HG03196 (cell line): ENCODE data around the gene SPEM3.
A peak's percentile ranks its signal among the peaks of the same experiment; 100 is the strongest.

ENCODE experiments used
- ATAC-seq: cut with Tn5 transposase; IDR thresholded peaks from one replicate; pipeline ENCODE4 v1.9.1; 2021; ENCODE audit not compliant: unreplicated experiment

Gene SPEM3

DNA sequence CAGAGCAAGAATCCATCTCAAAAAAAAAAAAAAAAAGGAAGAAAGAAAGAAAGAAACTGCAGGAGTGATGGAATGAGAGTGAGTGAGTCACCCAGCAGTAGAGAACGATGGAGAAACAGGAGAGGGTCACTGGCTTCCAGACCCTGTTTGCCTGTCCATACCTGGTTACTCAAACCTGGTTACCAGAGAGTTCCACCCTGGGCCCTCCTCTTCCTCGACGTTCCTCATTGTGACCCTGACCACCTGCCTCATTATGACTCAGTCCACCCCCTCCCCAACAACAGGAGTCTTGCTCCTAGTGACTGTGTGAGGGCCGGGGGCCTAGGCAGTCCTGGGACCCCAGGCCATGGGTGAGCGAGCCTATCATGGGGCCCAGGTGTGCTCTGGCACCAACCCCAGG is at the start of gene SPEM3:
Gene SPEM3 (plus strand): TSS at position 301 of the 400 bp plus-strand sequence. CDS start 46 bp downstream, at position 347.
- ATAC-seq = no peak

DNA sequence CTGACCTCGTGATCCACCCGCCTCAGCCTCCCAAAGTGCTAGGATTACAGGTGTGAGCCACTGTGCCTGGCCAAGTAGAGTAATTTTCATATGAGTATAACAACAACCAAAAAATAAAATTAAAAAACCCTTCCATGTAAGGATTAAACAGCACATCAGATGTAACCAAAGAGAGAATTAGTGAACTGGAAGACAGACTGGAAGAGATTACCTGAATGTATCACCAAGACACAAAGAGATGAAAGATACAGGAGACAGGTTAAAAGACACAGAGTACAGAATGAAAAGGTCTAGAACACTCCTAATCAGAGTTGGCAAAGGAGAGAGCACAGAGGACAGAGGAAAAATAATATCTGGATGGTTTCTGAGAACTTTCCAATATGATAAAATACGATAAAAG is 49.5 kb upstream of the SPEM3 start:
- no peak for ATAC-seq

DNA sequence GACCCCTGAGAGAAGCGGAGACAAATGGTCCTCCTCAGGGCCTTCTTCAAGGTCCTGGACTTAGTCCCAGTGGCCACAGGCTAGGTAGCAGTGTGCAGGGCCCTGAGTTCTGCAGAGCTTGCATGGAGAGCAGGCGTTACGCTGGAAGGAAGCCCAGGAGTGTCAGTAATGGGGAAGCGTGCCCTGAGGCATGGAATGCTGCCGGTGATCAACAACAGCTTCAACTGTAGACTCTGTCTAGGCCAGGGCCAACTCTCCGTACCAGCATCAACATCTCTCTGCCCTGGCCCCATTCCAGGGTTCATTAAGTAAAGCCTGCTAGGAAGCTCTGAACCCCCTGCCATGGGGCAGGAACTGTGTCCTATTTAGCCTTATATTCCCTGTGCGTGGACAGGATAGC is 48.3 kb upstream of the SPEM3 start:
- no peak for ATAC-seq

DNA sequence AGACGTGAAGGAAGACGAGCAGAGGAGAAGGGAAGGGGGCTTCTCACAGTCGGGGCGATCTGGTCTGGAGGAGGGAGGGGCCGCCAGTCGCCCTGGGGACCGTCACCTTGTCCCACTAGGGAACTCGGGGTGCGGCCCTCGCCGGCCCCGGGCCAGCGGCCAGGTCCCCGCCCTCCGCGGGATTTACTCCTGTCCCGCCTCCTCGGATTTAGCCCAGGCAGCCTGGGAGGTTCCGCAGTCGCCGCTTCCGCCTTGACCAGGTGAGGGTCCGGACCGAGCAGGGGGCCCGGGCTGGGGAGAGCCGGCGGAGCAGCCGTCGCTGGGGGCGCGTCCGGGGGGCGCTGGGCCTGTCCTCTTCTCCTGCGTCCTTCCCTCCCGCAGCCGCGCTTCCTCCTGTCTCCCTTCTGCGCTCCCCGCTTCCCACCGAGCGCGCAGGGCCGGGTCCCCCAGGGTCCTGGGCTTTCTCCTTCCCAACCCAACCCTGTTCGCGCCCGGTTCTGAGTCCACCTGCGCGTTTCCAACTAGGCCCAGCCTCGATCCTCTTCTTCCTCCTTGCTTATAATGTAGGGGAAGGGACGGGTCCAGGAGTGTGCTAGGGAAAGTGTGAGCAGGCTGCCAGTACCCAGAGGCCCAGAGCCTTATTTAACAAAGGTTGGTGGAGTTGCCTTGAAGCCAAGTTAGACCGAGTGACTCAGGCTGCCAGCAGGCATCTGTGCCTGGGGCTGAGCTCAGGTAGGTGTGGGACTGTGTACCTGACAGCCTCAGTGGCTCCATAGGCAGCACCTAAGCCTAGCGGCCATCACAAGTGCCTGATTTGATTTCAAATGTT is 47.6 kb upstream of the SPEM3 start, which contains the start of gene TNK1:
Gene TNK1 (plus strand): TSS at position 235 of the 829 bp plus-strand sequence. CDS start 1,838 bp downstream, outside the sequence.
- ATAC-seq = no peak

DNA sequence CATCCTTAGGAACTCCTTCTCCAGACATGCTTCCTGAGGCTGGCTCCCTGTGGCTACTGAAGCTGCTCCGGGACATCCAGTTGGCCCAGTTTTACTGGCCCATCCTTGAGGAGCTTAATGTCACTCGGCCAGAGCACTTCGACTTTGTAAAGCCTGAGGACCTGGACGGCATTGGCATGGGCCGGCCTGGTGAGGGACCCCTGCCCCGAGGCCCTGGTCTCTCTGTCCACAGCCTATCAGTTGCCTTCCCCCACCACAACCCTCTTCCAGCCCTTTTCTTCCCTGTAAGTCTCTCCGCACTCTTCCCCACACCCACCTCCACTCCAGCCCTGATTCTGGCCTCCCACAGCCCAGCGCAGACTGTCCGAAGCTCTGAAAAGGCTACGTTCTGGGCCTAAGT is 45.8 kb upstream of the SPEM3 start:
- ATAC-seq = no peak

DNA sequence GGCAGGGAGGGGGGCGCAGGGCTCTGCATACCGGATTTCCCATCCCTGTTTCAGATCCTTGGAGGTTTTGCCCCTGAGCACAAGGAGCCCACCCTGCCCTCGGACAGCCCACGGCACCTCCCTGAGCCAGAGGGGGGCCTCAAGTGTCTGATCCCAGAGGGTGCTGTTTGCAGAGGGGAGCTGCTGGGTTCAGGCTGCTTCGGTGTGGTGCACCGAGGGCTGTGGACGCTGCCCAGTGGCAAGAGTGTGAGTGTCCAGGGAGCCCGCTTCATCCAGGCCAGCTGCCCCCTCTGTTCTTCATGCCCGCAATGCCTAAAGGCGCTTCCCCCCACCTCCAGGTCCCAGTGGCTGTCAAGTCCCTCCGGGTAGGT is 45.3 kb upstream of the SPEM3 start:
- ATAC-seq = no peak

DNA sequence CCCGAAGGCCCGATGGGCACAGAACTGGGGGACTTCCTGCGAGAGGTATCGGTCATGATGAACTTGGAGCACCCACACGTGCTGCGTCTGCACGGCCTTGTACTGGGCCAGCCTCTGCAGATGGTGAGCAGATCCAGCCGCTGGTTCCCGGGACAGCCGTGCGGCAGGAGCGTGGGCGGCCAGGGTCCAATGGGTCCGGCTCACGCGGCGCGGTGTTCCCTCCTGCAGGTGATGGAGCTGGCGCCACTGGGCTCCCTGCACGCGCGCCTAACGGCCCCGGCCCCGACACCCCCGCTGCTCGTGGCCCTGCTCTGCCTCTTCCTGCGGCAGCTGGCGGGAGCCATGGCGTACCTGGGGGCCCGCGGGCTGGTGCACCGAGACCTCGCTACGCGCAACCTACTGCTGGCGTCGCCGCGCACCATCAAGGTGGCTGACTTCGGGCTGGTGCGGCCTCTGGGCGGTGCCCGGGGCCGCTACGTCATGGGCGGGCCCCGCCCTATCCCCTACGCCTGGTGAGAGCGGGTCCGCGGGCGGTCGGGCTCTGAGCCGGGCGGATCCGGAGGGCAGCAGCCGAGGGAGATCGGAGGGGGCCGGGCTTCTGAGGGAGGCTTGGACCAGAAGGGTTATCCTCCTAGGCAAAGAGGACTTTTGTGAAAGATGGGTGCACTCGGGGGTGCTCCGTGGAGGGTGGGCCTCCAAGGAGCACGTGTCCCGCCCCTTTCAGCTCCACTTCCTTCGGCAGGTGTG is 44.7 kb upstream of the SPEM3 start:
- peak; percentile 54 for ATAC-seq

DNA sequence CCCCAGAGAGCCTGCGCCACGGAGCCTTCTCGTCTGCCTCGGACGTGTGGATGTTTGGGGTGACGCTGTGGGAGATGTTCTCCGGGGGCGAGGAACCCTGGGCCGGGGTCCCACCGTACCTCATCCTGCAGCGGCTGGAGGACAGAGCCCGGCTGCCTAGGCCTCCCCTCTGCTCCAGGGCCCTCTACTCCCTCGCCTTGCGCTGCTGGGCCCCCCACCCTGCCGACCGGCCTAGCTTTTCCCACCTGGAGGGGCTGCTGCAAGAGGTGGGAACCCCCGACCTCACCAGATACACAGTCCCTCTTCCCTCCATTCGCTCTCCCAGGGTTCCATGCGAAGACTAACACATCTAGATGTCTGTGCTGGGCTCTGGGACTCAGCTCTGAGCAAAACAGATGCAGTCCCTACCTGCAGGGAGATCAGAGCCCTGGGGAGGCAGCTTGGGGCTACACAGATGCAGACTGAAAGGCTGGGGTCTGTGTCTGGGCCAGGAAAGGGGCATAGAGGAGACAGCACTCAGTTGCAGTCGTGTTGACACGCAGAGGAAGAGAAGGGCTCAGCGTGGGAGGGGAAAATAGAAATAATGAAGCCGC is 44.1 kb upstream of the SPEM3 start:
- ATAC-seq = no peak

DNA sequence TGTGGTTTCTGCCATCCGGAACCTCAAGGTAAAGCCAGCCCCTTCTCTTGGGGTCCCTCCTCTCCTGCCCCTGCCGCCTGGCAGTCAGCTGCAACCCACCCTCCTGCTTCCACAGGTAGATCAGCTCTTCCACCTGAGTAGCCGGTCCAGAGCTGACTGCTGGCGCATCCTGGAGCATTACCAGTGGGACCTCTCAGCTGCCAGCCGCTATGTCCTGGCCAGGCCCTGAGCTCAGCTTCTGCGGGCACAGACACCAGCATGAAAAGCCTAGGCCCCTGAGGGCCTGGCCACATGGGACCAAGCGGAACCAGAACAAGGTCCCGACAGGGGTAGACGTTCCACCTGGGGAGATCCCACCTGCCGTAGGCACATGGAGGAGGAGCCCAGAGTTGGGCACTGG is 39.8 kb upstream of the SPEM3 start:
- no peak for ATAC-seq

DNA sequence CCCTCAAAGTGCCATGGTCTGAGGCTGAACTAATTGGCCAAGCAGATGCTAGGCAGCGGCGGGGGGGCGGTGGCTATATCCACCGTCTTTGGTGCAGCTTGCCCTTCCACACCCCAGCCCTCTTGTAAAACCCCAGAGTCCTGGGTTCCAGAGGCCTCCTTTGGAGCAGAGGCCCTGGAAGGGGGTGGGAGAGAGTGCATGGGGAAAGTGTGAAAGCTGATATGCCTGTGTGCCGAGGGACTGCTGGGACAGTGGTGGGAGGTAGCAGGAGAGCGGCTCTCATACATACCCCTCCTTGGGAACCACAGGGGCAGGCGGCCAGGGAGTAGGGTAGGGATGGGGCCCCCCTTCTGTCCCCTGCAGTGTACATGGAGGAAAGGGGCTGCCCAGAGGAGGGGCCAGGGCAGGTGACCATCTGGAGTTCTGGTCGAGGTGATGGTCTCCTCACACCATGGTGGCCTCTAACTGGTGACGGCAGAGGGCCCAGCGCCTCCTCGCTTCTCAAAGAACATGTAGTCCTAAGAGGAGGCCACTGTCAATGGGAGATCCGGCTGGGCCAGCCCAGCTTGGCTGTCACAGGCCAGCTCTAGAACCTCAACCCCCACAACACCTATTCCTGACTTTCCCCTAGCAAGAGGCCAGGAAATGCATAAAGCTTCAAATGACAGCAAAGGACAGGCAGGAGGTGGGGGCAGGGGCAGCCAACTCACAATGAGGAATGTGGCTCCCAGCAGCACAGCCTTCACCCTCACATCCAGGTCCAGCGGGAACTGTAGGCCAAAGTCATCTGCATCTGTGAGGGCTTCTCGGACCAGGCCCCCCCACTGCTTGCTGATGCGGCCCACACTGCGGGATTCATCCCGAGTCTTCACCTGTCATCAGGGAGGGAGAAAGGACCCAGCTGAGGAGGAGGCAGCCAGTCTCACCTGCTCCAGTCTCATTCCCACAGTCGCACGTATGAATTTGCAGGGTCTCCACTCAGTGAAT is 38.4 kb upstream of the SPEM3 start:
- ATAC-seq = no peak

DNA sequence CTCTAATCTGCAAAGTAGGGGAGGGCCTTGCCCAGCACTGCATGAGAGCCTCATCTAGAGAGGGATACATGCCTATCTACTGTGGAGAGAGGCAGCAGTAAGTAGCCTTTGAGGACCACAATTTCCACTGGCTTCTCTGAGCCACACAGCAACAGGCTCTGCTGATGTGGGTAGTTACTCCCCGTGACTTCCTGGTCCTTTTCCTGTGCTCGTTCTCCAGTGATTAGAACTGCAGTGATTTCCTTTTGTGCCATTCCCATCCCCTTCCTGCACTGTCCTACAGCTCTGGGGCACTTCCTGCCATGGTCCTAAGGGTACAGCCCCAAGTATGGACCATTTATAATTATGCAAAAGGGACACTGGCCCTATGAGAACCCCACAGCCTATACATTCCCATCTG is 37.4 kb upstream of the SPEM3 start:
- ATAC-seq = no peak

DNA sequence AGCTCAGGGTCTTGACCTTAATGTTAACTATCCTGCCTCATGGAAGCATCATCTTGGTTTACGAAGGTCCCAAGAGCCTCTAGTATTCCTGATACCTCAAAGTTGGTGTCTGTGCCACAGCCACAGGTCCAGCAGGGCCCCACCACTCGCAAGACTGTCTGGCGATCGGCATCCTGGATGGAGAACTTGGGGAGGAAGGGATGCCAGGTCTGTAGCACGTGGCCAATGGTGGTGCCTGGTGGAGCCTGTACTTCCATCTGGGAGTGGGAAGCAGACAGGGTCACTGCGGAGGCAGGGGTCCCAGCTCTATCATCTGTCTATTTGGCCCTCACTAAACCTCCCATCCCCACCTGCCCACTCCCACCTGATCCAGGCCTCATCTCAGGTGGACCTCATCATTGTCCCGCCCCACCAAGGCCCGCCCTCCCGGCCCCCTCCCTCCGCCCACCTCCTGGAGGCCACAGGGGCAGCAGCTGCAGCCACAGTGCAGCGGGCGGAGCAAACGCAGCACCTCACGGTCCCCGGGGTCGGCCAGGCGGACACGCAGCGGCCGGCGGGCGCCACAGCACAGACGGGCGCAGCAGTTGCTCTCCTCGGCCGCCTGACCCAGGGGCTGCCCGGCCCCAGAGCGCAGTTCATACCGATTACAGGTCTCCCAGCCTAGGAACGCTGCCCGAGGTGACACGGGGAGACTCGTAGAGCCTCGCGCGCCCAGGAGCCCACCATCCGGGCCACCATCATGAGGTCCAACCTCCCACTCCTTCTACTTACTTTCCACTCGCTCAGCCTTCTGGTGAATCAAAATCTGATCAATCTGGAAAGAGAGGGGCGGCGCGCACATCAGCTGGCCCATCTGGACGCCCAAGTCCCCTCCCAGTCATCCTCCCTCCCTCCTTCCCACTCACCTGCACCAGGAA is 35.7 kb upstream of the SPEM3 start:
- no peak for ATAC-seq

DNA sequence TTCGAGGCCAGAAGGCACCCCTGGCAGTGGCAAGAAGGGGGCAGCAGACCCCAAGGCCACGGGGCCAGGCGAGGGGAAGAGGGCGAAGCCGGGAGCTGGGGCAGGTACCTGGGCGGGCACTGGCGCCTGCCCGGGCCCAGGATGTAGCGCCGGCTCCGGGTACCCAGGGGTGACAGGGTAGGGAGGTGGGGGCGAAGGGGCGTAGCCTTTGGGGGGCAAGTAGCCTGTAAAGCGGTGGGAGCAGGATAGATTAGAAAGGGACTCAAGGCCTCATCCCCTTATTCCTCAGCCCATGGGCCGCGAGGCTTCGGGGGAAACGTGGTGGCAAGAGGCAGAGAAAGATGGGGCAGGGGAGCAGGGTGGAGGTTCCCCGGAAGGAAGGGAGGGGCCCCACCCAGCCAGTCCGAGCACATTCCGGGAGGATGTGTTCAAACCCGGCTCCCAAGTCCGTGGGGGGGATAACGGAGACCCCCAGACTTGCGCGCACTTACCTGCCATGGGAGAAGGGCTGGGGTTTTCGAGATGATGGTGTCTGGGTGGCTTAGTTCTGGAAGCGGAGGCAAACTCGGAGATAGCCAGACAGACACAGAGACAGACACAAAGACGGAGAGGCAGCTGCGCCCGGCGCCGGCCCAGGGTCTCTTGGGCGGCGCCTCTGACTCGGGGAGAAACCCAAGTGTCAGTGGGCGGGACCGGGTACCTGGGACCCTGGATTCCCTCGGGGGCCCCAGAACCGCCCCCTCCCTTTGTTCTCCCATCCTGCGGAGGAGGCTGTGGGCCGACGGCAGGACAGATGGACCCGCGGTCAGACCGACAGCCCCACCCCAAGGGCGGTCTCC is 34.8 kb upstream of the SPEM3 start:
- peak; percentile 40 for ATAC-seq

DNA sequence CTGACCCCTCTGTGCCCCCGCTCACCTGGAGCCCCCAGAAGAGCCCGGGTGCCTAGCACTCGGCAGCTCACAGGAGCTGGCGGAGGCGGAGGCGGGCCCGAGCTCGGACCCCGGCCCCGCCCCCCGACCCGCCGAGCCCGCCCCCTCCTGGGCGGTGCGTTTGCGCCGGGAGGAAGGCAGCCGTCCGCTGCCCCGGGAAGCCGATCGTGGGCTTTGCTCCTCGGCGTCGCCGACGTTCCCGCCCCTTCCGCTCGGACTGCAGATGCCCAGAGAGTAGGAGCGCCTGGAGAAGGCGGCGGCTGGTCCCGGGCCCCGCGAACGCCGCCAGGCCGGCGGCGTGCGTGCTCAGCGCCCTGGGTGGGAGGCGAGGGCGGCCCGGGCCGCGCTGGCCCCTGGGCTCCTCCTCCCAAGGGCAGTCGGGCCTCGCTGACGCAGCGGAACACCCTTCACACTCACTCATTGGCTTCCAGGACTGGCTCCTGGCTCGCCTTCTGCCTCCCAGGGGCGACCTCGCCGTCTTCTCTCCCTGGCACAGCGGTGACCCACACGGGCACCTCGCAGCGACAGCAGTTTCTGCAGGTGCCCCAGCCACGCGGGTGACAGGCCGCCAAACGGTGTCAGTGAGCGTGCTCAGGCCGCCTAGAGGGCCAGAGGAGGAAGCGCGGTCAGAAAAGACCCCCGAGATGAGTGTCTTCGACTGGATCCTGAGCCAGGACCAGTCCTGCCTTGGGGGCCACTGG is 34.0 kb upstream of the SPEM3 start, which contains the start of gene PLSCR3:
Gene PLSCR3 (minus strand): TSS at position 74 of the 740 bp plus-strand sequence. CDS start 415 bp downstream, outside the sequence.
- ATAC-seq = peak; percentile 75

DNA sequence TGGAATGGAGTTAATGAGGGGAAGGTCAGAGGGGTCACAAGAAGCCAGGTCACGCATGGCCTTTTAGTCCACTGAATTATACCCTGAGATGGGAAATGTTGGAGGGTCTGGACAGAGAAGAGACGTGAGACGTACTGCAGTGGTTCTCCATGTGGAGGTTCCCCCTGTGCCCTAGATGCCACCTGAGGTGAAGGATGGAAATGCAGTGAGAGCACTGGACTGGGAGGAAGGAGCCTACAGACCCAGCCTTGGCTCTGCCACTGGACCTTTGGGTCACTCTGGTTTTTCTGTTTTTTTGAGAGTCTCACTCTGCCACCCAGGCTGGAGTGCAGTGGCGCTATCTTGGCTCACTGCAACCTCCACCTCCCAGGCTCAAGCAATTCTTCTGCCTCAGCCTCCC is 32.5 kb upstream of the SPEM3 start:
- ATAC-seq = no peak

DNA sequence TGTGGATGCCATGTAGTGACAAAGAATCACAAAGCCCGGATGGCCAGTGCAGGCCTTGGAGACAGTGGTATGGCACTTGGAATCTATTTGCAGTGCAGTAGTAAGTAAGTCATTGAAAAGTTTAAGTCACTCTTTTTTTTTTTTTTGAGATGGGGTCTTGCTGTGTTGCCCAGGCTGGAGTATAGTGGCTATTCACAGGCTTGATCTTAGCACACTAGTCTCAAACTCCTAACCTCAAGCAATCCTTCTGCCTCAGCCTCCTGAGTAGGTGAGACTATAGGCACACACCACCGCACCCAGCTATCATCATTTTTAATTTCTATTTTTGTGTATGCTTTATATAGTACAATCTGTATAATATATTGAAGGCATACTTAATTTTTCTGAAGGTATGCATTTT is 30.0 kb upstream of the SPEM3 start:
- ATAC-seq = no peak

DNA sequence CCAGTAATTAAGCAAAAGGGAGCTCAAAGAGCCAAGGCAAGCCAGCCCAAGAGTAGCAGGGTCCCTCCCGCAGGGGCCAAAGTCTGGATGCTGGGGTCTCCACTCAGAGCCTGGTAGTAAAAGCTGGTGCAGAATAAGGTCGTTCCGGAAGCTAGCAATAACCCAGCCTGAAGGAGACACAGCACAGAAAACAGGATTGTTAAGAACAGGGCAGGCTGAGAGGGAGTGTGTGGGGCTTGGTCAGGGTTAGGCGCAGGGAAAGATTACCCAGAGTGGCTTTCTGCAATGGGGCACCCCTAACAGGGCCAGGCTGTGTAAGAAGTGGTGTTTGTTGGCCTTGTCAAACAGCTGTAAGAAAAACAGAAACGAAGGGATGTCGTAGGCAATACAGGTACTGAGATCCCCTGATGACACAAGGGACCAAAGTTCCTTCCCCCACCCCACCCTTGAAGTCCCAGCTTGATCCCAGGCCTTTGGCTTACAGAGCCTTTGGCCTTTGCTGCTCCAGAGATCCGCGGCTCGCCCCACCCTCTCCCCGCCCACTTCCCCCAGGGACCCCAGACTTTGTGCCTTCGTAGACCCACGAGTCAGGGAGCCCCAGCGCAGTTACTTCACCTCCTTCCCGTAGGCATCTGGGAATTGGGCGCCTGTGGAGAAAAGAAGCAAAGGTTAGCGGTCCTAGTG is 25.5 kb upstream of the SPEM3 start:
- peak; percentile 15 for ATAC-seq

DNA sequence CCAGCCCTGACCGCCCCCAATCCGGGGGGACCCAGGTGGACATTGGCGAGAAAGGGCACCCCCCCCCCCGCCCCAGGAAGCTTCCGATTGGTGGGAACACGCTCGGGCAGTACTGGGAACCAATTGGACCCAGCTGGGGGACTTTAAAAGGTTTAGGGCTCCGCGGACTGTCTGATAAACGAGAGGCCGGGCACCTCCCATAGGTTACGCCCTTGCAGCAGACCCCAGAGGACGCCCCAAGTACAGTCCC is 25.0 kb upstream of the SPEM3 start:
- ATAC-seq = peak; percentile 5
